ENCODE results near the gene NIPBL. TPM values are rescaled to one million over a fixed set of nuclear protein-coding genes. Genes with fewer than 3 reads are reported as not detected.

NIPBL gene
- total RNA-seq, 1 donor from 2014 or later, result 88.6 TPM

- H3K27ac Mint-ChIP-seq, result no peak overlapping the region
- H3K36me3 Mint-ChIP-seq, result peaks cover 32% of the 10 kb centered on the region
- H3K9me3 Mint-ChIP-seq, result no peaks in the 10 kb centered on the region
- TF ChIP-seq, protein P1, sequence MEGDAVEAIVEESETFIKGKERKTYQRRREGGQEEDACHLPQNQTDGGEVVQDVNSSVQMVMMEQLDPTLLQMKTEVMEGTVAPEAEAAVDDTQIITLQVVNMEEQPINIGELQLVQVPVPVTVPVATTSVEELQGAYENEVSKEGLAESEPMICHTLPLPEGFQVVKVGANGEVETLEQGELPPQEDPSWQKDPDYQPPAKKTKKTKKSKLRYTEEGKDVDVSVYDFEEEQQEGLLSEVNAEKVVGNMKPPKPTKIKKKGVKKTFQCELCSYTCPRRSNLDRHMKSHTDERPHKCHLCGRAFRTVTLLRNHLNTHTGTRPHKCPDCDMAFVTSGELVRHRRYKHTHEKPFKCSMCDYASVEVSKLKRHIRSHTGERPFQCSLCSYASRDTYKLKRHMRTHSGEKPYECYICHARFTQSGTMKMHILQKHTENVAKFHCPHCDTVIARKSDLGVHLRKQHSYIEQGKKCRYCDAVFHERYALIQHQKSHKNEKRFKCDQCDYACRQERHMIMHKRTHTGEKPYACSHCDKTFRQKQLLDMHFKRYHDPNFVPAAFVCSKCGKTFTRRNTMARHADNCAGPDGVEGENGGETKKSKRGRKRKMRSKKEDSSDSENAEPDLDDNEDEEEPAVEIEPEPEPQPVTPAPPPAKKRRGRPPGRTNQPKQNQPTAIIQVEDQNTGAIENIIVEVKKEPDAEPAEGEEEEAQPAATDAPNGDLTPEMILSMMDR (IDR thresholded peaks at IDR 0.05; ENCODE audit: unreplicated experiment), result no peak
- H3K27me3 Mint-ChIP-seq (ENCODE audit: low read depth), result no peaks in the 10 kb centered on the region
- no peaks in the 10 kb centered on the region for H3K4me1 Mint-ChIP-seq
- DNase-seq (ENCODE audit: low spot score in 2 of 2, unreplicated experiment in 2 of 2), result no peak
- H3K4me3 Mint-ChIP-seq, result no peak overlapping the region
Measured at GRCh38 chr5:37015795-37016666, 139.5 kb downstream of the NIPBL start.

- H3K27me3 Mint-ChIP-seq (ENCODE audit: low read depth), result no peaks in the 10 kb centered on the region
- TF ChIP-seq, protein P1 (IDR thresholded peaks at IDR 0.05; ENCODE audit: unreplicated experiment), result no peak
- no peak overlapping the region for H3K4me3 Mint-ChIP-seq
- H3K27ac Mint-ChIP-seq, result no peak overlapping the region
- H3K9me3 Mint-ChIP-seq, result peaks cover 6% of the 10 kb centered on the region
- DNase-seq (ENCODE audit: low spot score in 2 of 2, unreplicated experiment in 2 of 2), result no peak
- H3K4me1 Mint-ChIP-seq, result no peaks in the 10 kb centered on the region
- H3K36me3 Mint-ChIP-seq, result peaks cover 31% of the 10 kb centered on the region
Measured at GRCh38 chr5:37028910-37029309, 152.3 kb downstream of the NIPBL start.

DNA sequence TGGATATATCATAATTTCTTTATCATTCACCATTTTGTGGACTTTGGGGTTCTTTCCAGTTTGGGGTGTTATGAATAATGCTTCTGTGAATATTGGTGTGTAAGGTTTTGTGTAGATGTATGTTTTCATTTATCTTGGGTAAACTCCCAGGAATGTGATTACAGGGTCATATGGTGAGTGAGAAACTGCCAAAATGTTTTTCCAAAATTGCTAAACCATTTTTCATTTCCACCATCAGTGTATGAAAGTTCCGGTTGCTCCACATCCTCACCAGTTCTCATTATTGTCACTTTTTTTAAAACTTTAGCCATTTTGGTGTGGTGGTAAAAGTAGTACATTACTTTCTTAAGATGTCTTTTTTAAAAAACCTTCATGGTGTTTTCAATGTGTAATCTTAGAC is 152.9 kb downstream of the NIPBL start:
- H3K9me3 Mint-ChIP-seq, result peaks cover 6% of the 10 kb centered on the region
- no peak for DNase-seq (ENCODE audit: low spot score in 2 of 2, unreplicated experiment in 2 of 2)
- peaks cover 30% of the 10 kb centered on the region for H3K36me3 Mint-ChIP-seq
- no peaks in the 10 kb centered on the region for H3K4me1 Mint-ChIP-seq
- no peak overlapping the region for H3K4me3 Mint-ChIP-seq
- no peak overlapping the region for H3K27ac Mint-ChIP-seq
- TF ChIP-seq, protein P1 (IDR thresholded peaks at IDR 0.05; ENCODE audit: unreplicated experiment), result no peak
- H3K27me3 Mint-ChIP-seq (ENCODE audit: low read depth), result no peaks in the 10 kb centered on the region

DNA sequence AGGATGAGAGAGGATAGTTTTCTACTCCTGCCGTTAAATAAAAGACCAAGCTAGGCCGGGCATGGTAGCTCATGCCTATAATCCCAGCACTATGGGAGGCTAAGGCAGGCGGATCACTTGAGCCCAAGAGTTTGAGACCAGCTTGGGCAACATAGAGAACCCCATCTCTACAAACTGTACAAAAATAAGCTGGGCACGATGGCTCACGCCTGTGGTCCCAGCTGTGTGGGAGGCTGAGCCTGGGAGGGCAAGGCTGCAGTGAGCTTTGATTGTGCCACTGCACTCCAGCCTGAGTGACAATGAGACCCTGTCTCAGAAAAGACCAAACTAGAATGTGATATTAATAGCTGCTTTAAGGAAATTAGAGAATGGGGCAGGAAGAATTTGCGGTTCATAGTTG is 158.4 kb downstream of the NIPBL start:
- Mint-ChIP-seq H3K27ac (no peak overlapping the region), H3K36me3 (peaks cover 16% of the 10 kb centered on the region), H3K4me3 (no peak overlapping the region), H3K4me1 (no peaks in the 10 kb centered on the region), H3K27me3 (ENCODE audit: low read depth) (no peaks in the 10 kb centered on the region), H3K9me3 (no peaks in the 10 kb centered on the region)
- TF ChIP-seq, protein P1 (IDR thresholded peaks at IDR 0.05; ENCODE audit: unreplicated experiment), result no peak
- DNase-seq (ENCODE audit: low spot score in 2 of 2, unreplicated experiment in 2 of 2), result no peak

DNA sequence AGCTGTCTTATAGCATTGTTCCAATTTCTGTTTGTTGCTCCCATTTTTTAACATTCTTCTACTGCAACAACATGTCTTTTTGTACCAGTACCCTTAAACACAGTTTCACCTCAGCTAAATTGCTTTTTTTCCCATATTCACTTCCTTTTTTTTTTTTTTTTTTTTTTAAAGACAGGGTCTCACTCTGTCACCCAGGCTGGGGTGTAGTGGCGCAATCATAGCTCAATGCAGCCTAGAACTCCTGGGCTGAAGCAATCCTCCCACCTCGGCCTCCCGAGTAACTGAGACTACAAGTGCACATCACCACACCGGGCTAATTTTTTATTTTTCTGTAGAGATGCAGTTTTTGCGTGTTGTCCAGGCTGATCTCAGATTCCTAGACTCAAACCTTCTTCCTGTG is 161.3 kb downstream of the NIPBL start:
- DNase-seq (ENCODE audit: low spot score in 2 of 2, unreplicated experiment in 2 of 2), result no peak
- Mint-ChIP-seq H3K9me3 (no peaks in the 10 kb centered on the region), H3K27ac (no peak overlapping the region), H3K4me3 (no peak overlapping the region), H3K27me3 (ENCODE audit: low read depth) (no peaks in the 10 kb centered on the region), H3K36me3 (peaks cover 18% of the 10 kb centered on the region), H3K4me1 (no peaks in the 10 kb centered on the region)
- TF ChIP-seq, protein P1 (IDR thresholded peaks at IDR 0.05; ENCODE audit: unreplicated experiment), result no peak

Data from mesothelial cell of epicardium (in vitro differentiated cells).